Muscle of leg (tissue), 11 donors: ENCODE results near the gene AFAP1L2. TPM values are rescaled to one million over a fixed set of nuclear protein-coding genes. Genes with fewer than 3 reads are reported as not detected.

Experiments used
- DNase-seq: peaks from one replicate; pipeline ENCODE4 v3.0.0; 2013
- H3K27ac ChIP-seq: one replicate; pipeline ENCODE4 v1.5.1; 2013; ENCODE audit warnings: mild to moderate bottlenecking, low read length, control low read depth
- H3K27me3 ChIP-seq: one replicate; pipeline ENCODE4 v1.6.1; 2013; ENCODE audit warnings: low read length; ENCODE audit not compliant: control insufficient read depth, insufficient read depth
- H3K36me3 ChIP-seq: one replicate; pipeline ENCODE4 v1.6.1; 2013; ENCODE audit warnings: low read length; ENCODE audit not compliant: control insufficient read depth, insufficient read depth
- H3K4me1 ChIP-seq: one replicate; pipeline ENCODE4 v1.6.1; 2013; ENCODE audit warnings: low read length; ENCODE audit not compliant: control insufficient read depth, insufficient read depth
- H3K4me3 ChIP-seq: one replicate; pipeline ENCODE4 v1.5.1; 2013; ENCODE audit warnings: low read length, control low read depth
- H3K9me3 ChIP-seq: replicated peaks from 2 replicates; pipeline ENCODE4 v1.6.1; 2013; ENCODE audit warnings: low read depth, low read length; ENCODE audit not compliant: control insufficient read depth
- WGBS: methylation state at CpG from one replicate; pipeline ENCODE4 v1.1.5; 2013; ENCODE audit warnings: missing lambda C conversion rate; ENCODE audit not compliant: insufficient coverage; 5-methylcytosine and 5-hydroxymethylcytosine counted together
- polyA plus RNA-seq, 8 donors: library from polyadenylated mRNA; unstranded; fragments of 120-200 nt; gene quantifications; one replicate each; pipeline versions ENCODE4 v1.2.1 to v1.2.3, GENCODE V29; 2013; ENCODE audit warnings: inconsistent platforms in 1 of 8, low replicate concordance in 1 of 8; ENCODE audit not compliant: insufficient read length in 8 of 8, insufficient read depth in 1 of 8
- total RNA-seq: library from RNA; stranded (reverse); fragments of 120-200 nt; gene quantifications from one replicate; pipeline ENCODE4 v1.2.4, GENCODE V29; 2013

Gene AFAP1L2
- total and polyA plus RNA-seq, 9 donors, result 20.7 to 53.6 (median 38.8) TPM

DNA sequence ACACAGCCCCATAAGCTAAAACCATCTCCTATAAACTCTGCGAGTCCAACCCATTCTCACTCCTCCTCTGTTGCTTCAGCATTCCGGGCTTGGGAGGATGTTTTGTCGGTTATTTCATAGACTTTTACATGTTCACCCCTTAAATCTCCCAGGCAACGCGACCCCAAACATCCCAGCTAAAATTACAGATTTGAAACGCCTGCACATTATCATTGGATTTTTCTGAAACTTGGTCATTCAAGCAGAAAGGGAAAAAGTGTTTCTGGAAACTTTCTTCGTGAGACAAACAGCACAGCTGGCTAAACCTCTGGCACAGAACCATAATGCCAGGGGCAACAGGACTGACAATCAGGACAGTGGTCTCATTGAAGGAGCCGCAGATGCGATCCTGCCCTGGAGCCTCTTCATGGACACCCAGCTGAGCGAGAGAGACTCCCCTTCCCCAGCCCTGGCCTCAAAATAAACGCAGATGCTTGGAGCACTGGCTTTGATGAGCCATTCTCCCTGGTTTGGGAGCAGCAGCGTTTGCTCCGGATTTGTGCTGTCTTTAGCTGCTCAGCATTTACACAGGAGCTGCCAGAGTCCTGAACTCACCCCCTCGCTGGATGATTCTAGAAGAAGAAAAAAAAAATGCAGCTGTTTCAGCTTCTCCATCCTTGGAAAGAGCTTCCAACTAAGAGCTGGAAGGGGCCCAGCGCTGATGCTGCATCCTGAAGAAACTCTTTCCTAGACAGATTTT is 30.1 kb downstream of the AFAP1L2 start:
- Histone ChIP-seq H3K4me3 (no peak overlapping the region), H3K9me3 (no peaks in the 10 kb centered on the region), H3K27me3 (no peaks in the 10 kb centered on the region), H3K36me3 (peaks cover 4% of the 10 kb centered on the region), H3K27ac (peak overlapping the region; percentile 98), H3K4me1 (peaks cover 49% of the 10 kb centered on the region)
- peak; percentile 99 for DNase-seq
- WGBS, result 8% methylated on average over 7 of the region's 15 CpGs

DNA sequence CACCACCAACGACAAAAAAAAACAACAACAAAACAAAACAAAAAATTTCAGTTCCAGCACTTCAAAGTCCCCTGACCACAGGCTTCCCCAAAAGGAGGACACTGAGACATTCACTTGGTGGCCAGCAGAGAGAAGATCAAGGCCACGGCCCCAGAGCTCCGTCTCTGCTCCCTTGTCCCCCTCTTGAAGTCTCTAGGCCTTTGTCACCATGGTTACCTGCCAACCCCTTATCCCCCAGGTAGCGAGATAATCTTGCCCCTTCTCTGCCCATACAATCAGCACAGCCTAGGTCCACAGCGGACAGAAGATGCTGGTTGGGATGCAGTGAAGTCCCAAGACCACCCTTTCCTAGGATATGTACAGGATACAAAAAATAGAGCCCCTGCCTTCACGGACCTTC is 30.7 kb downstream of the AFAP1L2 start:
- Histone ChIP-seq H3K27me3 (no peaks in the 10 kb centered on the region), H3K9me3 (no peaks in the 10 kb centered on the region), H3K4me1 (peaks cover 52% of the 10 kb centered on the region), H3K36me3 (peaks cover 4% of the 10 kb centered on the region), H3K4me3 (no peak overlapping the region), H3K27ac (peak overlapping the region; percentile 98)
- peak; percentile 35 for DNase-seq
- WGBS, result 20% methylated on average over 2 of the region's 6 CpGs

GRCh38 chr10:114372995-114373394 is 31.3 kb downstream of the AFAP1L2 start:
- H3K4me3 ChIP-seq, result no peak overlapping the region
- peak overlapping the region; percentile 98 for H3K27ac ChIP-seq
- no peak for DNase-seq
- peaks cover 58% of the 10 kb centered on the region for H3K4me1 ChIP-seq
- 87% methylated on average over 3 of the region's 5 CpGs for WGBS
- H3K9me3 ChIP-seq, result no peaks in the 10 kb centered on the region
- H3K36me3 ChIP-seq, result peaks cover 4% of the 10 kb centered on the region
- H3K27me3 ChIP-seq, result no peaks in the 10 kb centered on the region

DNA sequence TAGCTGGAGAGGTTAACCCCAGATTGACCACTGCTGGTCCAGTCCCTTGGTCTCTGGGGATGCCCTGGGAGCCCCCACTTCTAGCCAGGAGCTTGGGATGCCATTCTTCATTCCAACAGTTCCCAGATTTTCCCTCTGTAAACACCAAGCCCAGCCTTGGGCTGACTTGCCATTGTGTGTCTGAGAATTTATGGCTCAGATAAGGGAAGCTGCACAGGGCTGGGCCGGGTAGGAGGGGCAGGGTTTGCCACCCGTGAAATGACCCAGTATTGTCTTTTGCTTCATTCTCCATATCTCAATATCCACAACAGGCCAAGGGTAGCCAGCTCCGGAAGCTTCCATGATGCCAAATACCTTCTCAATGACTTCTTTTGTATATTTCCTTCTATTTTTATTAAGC is 32.1 kb downstream of the AFAP1L2 start:
- no CpG with 5 or more reads among the region's 3 CpGs for WGBS
- H3K4me1 ChIP-seq, result peaks cover 66% of the 10 kb centered on the region
- H3K36me3 ChIP-seq, result peaks cover 4% of the 10 kb centered on the region

DNA sequence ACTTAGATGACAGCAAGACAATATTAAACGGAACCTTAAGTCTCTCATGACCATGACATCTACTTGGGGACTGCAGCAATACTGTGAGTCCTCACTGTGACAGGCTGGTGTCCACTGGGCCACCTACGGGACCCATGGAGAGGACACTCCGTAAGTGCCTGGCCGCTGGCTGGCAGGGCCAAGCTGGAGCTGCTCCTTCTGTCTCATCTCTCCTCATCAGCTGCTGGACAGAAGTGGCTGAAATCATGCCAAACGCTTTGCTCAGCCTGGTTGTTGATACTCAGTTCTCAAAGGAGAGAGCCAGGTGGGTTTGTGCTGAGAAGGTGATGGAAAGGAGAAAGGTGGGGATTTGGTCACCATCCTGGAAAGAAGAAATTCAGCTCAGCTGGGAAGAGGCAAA is 33.3 kb downstream of the AFAP1L2 start:
- Histone ChIP-seq H3K36me3 (peaks cover 7% of the 10 kb centered on the region), H3K9me3 (no peaks in the 10 kb centered on the region), H3K4me3 (no peak overlapping the region), H3K27me3 (no peaks in the 10 kb centered on the region), H3K27ac (peak overlapping the region; percentile 42), H3K4me1 (peaks cover 75% of the 10 kb centered on the region)
- WGBS, result 77% methylated on average over 2 of the region's 5 CpGs
- DNase-seq, result peak; percentile 47

More for the DNA sequence above, 32.1 kb downstream of the AFAP1L2 start:
- Histone ChIP-seq H3K27ac (peak overlapping the region; percentile 42), H3K9me3 (no peaks in the 10 kb centered on the region), H3K27me3 (no peaks in the 10 kb centered on the region), H3K4me3 (no peak overlapping the region)
- no peak for DNase-seq

DNA sequence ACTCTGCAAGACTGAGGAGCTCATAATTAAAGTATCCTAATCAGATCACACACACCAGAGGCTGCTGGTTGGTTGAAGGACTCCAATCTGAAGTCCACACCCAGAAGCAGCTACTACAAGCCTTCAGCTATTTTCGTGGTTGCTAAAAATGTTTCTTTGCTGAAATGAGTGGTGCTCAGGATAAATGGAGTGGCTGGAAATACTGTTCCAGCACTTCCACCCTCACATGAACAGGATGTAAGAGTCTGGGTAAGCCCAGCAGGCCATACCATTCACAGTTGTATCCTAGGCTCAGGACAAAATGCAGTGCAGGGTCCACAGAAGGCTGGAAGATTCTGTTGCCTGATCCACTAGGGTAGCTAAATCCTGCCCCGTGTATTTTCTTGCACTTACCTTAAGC is 34.1 kb downstream of the AFAP1L2 start:
- H3K27ac ChIP-seq, result peak overlapping the region; percentile 42
- no peak for DNase-seq
- no peaks in the 10 kb centered on the region for H3K9me3 ChIP-seq
- no peak overlapping the region for H3K4me3 ChIP-seq
- WGBS, result 17% methylated on average over 1 of the region's 2 CpGs
- no peaks in the 10 kb centered on the region for H3K27me3 ChIP-seq
- peaks cover 71% of the 10 kb centered on the region for H3K4me1 ChIP-seq
- peaks cover 7% of the 10 kb centered on the region for H3K36me3 ChIP-seq

DNA sequence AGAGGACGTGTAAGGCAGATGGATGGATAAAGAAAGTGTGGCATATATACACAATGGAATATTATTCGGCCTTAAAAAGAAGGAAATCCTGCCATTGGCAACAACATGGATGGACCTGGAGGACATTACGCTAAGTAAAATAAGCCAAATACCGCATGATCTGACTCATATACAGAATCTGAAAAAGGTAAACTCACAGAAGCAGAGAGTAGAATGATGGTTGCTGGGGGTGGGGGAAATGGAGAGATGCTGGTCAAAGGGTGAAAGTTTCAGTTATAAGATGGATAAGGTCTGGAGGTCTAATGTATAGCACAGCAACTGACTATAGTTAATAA is 36.3 kb downstream of the AFAP1L2 start:
- Histone ChIP-seq H3K27me3 (no peaks in the 10 kb centered on the region), H3K36me3 (peaks cover 7% of the 10 kb centered on the region), H3K27ac (peak overlapping the region; percentile 91), H3K4me3 (no peak overlapping the region), H3K9me3 (no peaks in the 10 kb centered on the region), H3K4me1 (peaks cover 66% of the 10 kb centered on the region)
- no peak for DNase-seq
- 100% methylated on average over 3 of the region's 4 CpGs for WGBS

DNA sequence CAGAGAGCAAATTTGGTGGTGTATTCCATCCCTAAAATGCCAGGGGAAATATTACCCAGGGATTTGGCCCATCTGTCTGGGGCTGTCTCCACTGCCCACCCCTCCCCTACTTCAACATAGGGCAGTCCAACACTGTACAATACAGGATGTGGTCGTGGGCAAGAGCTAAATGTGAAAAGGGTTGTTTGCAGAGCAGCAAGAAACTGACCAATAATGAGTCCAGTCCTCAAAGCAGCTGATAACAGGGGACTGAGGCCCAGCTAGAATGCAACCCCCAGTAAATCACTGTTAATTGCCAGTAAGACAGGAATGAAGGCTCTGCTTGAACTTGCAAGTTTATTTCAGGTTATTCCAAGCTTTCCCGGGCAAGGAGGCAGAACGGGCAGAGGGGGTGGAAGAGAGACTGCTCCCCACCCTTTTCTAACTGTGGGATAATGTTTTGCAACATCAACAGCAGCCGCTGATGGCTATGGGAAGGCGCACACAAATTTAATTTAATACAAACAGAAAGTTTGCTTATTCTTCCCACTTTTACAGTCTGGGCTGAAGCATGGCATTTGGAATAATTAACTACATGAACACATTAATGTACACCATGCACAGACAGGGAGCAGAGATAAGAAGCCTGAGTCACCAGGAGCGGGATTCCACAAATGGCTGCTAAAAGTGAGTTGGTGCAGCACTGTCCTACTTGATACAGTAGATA is 36.8 kb downstream of the AFAP1L2 start:
- no peak for DNase-seq
- WGBS, result 33% methylated on average over 1 of the region's 6 CpGs
- peak overlapping the region; percentile 91 for H3K27ac ChIP-seq
- no peak overlapping the region for H3K4me3 ChIP-seq
- peaks cover 7% of the 10 kb centered on the region for H3K36me3 ChIP-seq
- peaks cover 65% of the 10 kb centered on the region for H3K4me1 ChIP-seq
- H3K9me3 ChIP-seq, result no peaks in the 10 kb centered on the region
- H3K27me3 ChIP-seq, result no peaks in the 10 kb centered on the region

DNA sequence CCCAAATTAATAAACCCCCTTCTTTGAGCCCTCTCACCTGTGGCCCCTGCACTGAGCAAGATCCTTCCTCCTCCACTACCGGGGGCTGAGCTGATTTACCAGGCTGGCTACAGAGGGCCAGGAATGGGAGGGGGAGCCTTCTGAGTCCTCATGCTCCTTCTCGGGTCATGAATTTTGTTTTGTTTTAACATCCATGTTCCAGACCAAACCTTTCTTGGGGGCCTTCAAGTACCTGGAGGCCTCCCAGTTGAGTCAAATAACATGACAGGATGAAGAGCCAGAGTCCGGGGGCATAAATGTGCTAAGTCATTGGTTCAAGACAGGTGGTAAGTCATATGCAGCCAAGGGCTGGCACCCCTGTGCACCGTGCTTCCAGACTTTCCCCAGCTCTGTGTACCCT is 39.6 kb downstream of the AFAP1L2 start:
- DNase-seq, result no peak
- no peak overlapping the region for H3K27ac ChIP-seq
- WGBS, result 75% methylated on average over 1 of the region's 4 CpGs

DNA sequence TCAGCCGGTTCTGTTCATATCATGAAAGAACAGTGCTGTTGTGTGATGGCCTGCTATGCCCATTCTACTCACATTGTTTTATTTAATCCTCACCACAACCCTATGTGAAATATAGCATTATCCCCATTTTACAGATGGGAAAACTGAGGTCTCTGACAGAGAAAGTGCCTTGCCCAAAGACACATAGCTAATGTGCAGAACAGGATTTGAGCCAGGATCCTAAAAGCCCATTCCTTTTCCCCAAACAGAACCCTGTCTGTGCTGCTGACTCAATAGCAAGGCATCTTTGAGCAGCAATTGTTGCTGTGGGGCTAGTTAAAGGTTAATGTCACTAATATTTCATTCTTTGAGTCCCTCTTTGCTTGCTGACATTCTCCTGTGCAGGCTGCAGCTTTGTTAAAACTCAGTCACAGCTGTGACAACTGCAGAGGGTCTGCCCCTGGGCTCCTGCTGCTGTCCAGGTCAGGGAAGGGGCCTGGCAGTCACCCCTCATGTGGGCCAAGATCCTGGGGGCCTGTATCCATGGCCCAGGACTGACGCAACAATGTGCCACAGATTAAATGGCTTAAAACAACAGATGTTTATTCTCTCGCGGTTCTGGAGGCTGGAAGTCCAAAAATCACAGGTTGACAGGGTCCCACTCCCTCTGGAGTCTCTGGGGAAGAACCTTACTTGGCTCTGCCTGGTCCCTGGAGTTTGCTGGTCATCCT is 40.4 kb downstream of the AFAP1L2 start:
- peaks cover 51% of the 10 kb centered on the region for H3K4me1 ChIP-seq
- no peaks in the 10 kb centered on the region for H3K9me3 ChIP-seq
- DNase-seq, result peak; percentile 49
- H3K4me3 ChIP-seq, result no peak overlapping the region
- H3K27ac ChIP-seq, result peak overlapping the region; percentile 85
- no peaks in the 10 kb centered on the region for H3K27me3 ChIP-seq
- H3K36me3 ChIP-seq, result peaks cover 3% of the 10 kb centered on the region
- WGBS, result 72% methylated on average over 3 of the region's 4 CpGs

More for the DNA sequence above, 39.6 kb downstream of the AFAP1L2 start:
- Histone ChIP-seq H3K36me3 (peaks cover 3% of the 10 kb centered on the region), H3K4me1 (peaks cover 52% of the 10 kb centered on the region), H3K9me3 (no peaks in the 10 kb centered on the region), H3K4me3 (no peak overlapping the region), H3K27me3 (no peaks in the 10 kb centered on the region)
